Hepatocyte (in vitro differentiated cells): Measurements from ENCODE around the gene FNBP1L. TPM values are rescaled to one million over a fixed set of nuclear protein-coding genes. Genes with fewer than 3 reads are reported as not detected.

Experiments used
- DNase-seq: peaks from one replicate; pipeline ENCODE4 v3.0.0-alpha.2; 2016; ENCODE audit warnings: low spot score
- H2AFZ ChIP-seq: fragments of 200-600 bp; sonication (generic); 2 replicates; pipeline ENCODE4 v1.6.0; 2016; ENCODE audit warnings: antibody characterized with exemption, mild to moderate bottlenecking
- H3K27ac ChIP-seq: fragments of 200-600 bp; sonication (generic); 2 replicates; pipeline ENCODE4 v1.5.1; 2016; ENCODE audit warnings: mild to moderate bottlenecking
- H3K27me3 ChIP-seq: fragments of 200-600 bp; sonication (generic); 2 replicates; pipeline ENCODE4 v1.6.1; 2016
- H3K36me3 ChIP-seq: fragments of 200-600 bp; sonication (generic); replicated peaks from 2 replicates; pipeline ENCODE4 v1.5.1; 2016; ENCODE audit warnings: low read depth; ENCODE audit not compliant: insufficient read depth
- H3K4me1 ChIP-seq: fragments of 200-600 bp; sonication (generic); 2 replicates; pipeline ENCODE4 v1.5.1; 2016; ENCODE audit warnings: mild to moderate bottlenecking, moderate library complexity; ENCODE audit not compliant: insufficient read depth
- H3K4me2 ChIP-seq: fragments of 200-600 bp; sonication (generic); 2 replicates; pipeline ENCODE4 v1.6.0; 2016
- H3K4me3 ChIP-seq: fragments of 200-600 bp; sonication (generic); 2 replicates; pipeline ENCODE4 v1.5.1; 2016; ENCODE audit warnings: mild to moderate bottlenecking
- H3K79me2 ChIP-seq: fragments of 200-600 bp; sonication (generic); 2 replicates; pipeline ENCODE4 v1.6.0; 2017; ENCODE audit warnings: mild to moderate bottlenecking
- H3K9me2 ChIP-seq: fragments of 200-600 bp; sonication (generic); replicated peaks from 2 replicates; pipeline ENCODE4 v1.6.0; 2017; ENCODE audit warnings: mild to moderate bottlenecking; ENCODE audit not compliant: insufficient read depth
- H3K9me3 ChIP-seq: fragments of 200-600 bp; sonication (generic); 2 replicates; pipeline ENCODE4 v1.5.1; 2016; ENCODE audit warnings: low read depth, mild to moderate bottlenecking
- H4K20me1 ChIP-seq: fragments of 200-600 bp; sonication (generic); 2 replicates; pipeline ENCODE4 v1.6.0; 2016; ENCODE audit warnings: mild to moderate bottlenecking; ENCODE audit not compliant: insufficient read depth, poor library complexity, severe bottlenecking
- CTCF ChIP-seq: fragments of 200-600 bp; sonication (generic); IDR thresholded peaks from 2 replicates; pipeline ENCODE4 v1.5.1; 2016; ENCODE audit warnings: antibody characterized with exemption, mild to moderate bottlenecking; ENCODE audit not compliant: poor library complexity
- EZH2 ChIP-seq: fragments of 200-600 bp; sonication (generic); IDR thresholded peaks from 2 replicates; pipeline ENCODE4 v1.6.1; 2016; ENCODE audit warnings: antibody characterized with exemption, mild to moderate bottlenecking, borderline replicate concordance
- EZH2phosphoT487 ChIP-seq: fragments of 200-600 bp; sonication (generic); IDR thresholded peaks from one replicate; pipeline ENCODE4 v1.6.1; 2018; ENCODE audit warnings: antibody characterized with exemption, mild to moderate bottlenecking, low read depth, moderate library complexity; ENCODE audit not compliant: unreplicated experiment, severe bottlenecking
- WGBS: methylation state at CpG from one replicate; pipeline ENCODE4 v1.1.6; 2016; ENCODE audit warnings: low lambda C conversion rate; ENCODE audit errors: missing lambda C conversion rate; 5-methylcytosine and 5-hydroxymethylcytosine counted together
- polyA plus RNA-seq: library from polyadenylated mRNA; unstranded; fragments of >200 nt; fragmentation: Nextera tagmentation; extraction: Ambion mirVana; gene quantifications from 2 replicates; pipeline ENCODE4 v1.2.1, GENCODE V29; 2016
- total RNA-seq: library from RNA; depleted of rRNA; stranded (reverse); fragments of >200 nt; gene quantifications from 2 replicates; pipeline ENCODE4 v1.2.3, GENCODE V29; 2014

FNBP1L gene
- total and polyA plus RNA-seq, 2 experiments from 2014 or later = 46.8 to 98.8 TPM

DNA sequence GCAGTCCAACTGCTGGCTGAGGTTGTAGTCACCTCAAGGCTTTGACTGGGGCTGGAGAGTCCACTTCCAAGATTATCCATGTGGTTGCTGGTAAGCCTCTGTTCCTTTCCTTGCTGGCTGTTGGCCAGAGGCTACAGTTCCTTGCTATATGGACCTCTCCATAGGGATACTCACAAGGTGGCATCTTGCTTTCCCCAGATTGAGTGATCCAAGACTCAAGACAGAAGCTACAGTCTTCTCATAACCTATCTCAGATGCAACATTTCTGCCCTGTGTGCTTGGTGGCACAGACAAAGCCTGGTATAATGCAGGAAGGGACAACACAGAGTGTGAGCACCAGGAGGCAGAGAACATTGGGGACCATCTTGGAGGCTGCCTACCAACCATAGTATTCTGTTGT, 111.8 kb downstream of the FNBP1L start:
- Histone ChIP-seq H3K4me2 (no peak overlapping the region), H3K79me2 (peaks cover 6% of the 10 kb centered on the region), H3K27ac (no peak overlapping the region), H2AFZ (no peak overlapping the region), H3K9me3 (peaks cover 5% of the 10 kb centered on the region), H3K9me2 (no peaks in the 10 kb centered on the region), H3K4me3 (no peak overlapping the region), H4K20me1 (no peaks in the 10 kb centered on the region), H3K27me3 (no peaks in the 10 kb centered on the region), H3K4me1 (peaks cover 7% of the 10 kb centered on the region), H3K36me3 (no peaks in the 10 kb centered on the region)
- no peak for DNase-seq
- TF ChIP-seq EZH2 = no peak

DNA sequence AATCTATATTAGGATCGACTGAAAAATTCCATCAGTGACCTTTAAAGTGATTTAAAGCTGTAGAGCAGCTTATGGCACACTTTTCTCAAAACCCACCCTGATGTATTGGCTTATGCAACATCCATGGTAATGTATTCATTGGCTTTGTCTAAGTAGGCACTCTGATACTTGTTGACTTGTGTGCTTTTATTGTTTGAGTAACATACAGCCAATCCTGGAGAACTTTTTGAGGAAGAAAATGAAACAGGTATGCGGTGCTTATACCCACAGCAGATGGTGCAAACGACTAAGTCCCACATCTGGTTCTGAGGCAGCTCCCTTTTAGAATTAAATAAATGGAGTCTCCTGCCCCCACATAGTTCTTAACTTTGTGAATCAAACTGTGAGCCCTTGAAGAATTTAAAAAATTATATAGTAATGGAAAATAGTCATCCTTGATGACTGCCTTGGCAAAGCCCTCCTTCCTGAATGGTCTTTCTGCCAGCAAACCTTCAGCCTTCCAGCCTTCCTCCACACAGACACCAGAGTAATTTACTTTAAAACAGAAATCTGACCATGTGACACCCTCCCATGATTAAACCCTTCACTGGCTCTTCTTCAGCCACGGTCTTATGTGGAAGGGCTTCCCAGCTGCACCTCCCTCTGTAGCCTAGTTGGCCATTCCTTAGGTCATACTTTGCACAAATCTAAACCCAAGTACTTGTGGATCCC, 117.7 kb downstream of the FNBP1L start:
- no peaks in the 10 kb centered on the region for H3K9me2 ChIP-seq
- H4K20me1 ChIP-seq = no peaks in the 10 kb centered on the region
- no peak for DNase-seq
- H3K4me3 ChIP-seq = no peak overlapping the region
- H3K79me2 ChIP-seq = no peaks in the 10 kb centered on the region
- H3K27ac ChIP-seq = peak overlapping the region; percentile 86
- no peak overlapping the region for H3K4me2 ChIP-seq
- no peaks in the 10 kb centered on the region for H3K36me3 ChIP-seq
- 82% methylated on average over 4 of the region's 4 CpGs for WGBS
- no peaks in the 10 kb centered on the region for H3K9me3 ChIP-seq
- no peak overlapping the region for H2AFZ ChIP-seq
- TF ChIP-seq EZH2phosphoT487 (no peak), CTCF (no peak), EZH2 (no peak)
- H3K27me3 ChIP-seq = no peaks in the 10 kb centered on the region
- H3K4me1 ChIP-seq = peaks cover 21% of the 10 kb centered on the region

GRCh38 chr1:93566227-93566626, 118.3 kb downstream of the FNBP1L start:
- H4K20me1 ChIP-seq = no peaks in the 10 kb centered on the region
- H3K36me3 ChIP-seq = no peaks in the 10 kb centered on the region
- no peaks in the 10 kb centered on the region for H3K9me2 ChIP-seq
- no peak overlapping the region for H3K4me2 ChIP-seq
- peak overlapping the region; percentile 86 for H3K27ac ChIP-seq
- no peak for DNase-seq
- H2AFZ ChIP-seq = no peak overlapping the region
- H3K4me3 ChIP-seq = no peak overlapping the region
- no peaks in the 10 kb centered on the region for H3K79me2 ChIP-seq
- 68% methylated on average over 10 of the region's 10 CpGs for WGBS
- no peaks in the 10 kb centered on the region for H3K9me3 ChIP-seq
- TF ChIP-seq EZH2phosphoT487 (no peak), EZH2 (no peak), CTCF (no peak)
- no peaks in the 10 kb centered on the region for H3K27me3 ChIP-seq
- H3K4me1 ChIP-seq = peaks cover 21% of the 10 kb centered on the region

DNA sequence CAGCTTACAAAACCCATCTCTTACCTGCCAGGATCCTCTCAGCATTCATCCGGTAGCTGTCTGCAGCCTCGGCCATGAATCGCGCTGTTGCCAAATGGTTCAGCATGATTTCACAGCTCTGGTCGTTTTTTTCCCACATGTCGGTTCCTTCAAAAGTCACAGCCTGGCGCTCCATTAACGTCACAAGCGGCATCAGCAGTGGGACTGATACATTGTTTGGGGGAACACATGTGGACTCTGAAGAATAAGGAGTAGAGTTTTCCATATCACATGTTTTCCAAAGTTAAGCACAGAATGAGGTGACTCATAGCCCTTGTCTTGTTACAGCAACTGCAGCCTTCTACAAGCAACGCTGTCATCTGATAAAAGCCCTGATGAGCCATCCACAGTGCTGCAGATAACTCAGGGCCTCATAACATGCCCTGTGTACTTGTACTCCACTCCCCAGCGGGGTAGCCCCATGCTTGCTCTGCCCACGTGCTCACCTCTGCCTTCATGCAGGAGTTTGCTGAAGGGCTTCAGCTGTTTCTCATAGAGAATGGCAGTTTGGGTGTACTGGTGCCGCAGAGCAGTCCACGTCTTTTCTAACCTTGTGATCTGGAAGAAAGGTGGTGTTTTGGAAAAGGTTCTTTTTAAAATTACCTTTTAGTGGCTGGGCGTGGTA, 119.5 kb downstream of the FNBP1L start:
- H3K4me1 ChIP-seq = peaks cover 21% of the 10 kb centered on the region
- no peaks in the 10 kb centered on the region for H3K79me2 ChIP-seq
- peak overlapping the region; percentile 86 for H3K27ac ChIP-seq
- peak; percentile 90 for DNase-seq
- H3K27me3 ChIP-seq = no peaks in the 10 kb centered on the region
- no peaks in the 10 kb centered on the region for H3K9me3 ChIP-seq
- no peaks in the 10 kb centered on the region for H3K9me2 ChIP-seq
- H3K4me2 ChIP-seq = no peak overlapping the region
- H2AFZ ChIP-seq = no peak overlapping the region
- no peak overlapping the region for H3K4me3 ChIP-seq
- H4K20me1 ChIP-seq = no peaks in the 10 kb centered on the region
- 70% methylated on average over 15 of the region's 15 CpGs for WGBS
- TF ChIP-seq CTCF (no peak), EZH2 (no peak), EZH2phosphoT487 (no peak)
- no peaks in the 10 kb centered on the region for H3K36me3 ChIP-seq
